PC-3 (cell line): Measurements from ENCODE around the gene TEAD4. TPM values are rescaled to one million over a fixed set of nuclear protein-coding genes. Genes with fewer than 3 reads are reported as not detected.

Experiments
- ATAC-seq: fragments of 200-7000 bp; cut with Tn5 transposase; 2 replicates; pipeline ENCODE4 v1.9.1; 2020; ENCODE audit warnings: mild to moderate bottlenecking, moderate library complexity
- BruUV-seq: library from RNA; stranded (reverse); fragments of 400-500 nt; replicated peaks from 2 replicates; lab custom pipeline; 2021; lab: Mats Ljungman, UMichigan
- CTCF ChIA-PET: fragments of 300-600 bp; sonication (Branson Sonifier 250); formaldehyde crosslinking; loops from one replicate; lab custom pipeline; 2022; ENCODE audit warnings: antibody characterized with exemption; lab: Charles Lee
- POLR2A ChIA-PET: fragments of 300-600 bp; sonication (Branson Sonifier 250); formaldehyde crosslinking; loops from one replicate; lab custom pipeline; 2022; ENCODE audit warnings: antibody characterized with exemption; ENCODE audit not compliant: unreplicated experiment; lab: Charles Lee
- DNase-seq: peaks from one replicate; pipeline ENCODE4 v3.0.0-alpha.2; 2015
- H2AFZ ChIP-seq: fragments of 300-600 bp; sonication (generic); 2 replicates; pipeline ENCODE4 v1.6.0; 2016; ENCODE audit warnings: antibody characterized with exemption, low read length
- H3F3A ChIP-seq: fragments of 300-600 bp; sonication (generic); one replicate; pipeline ENCODE4 v1.6.0; 2017; ENCODE audit warnings: antibody characterized with exemption, low read length, control low read depth, mild to moderate bottlenecking; ENCODE audit not compliant: unreplicated experiment
- H3K27ac ChIP-seq: fragments of 300-600 bp; sonication (generic); 2 replicates; pipeline ENCODE4 v1.5.1; 2016; ENCODE audit warnings: mild to moderate bottlenecking, low read length
- H3K27me3 ChIP-seq: fragments of 300-600 bp; sonication (generic); 2 replicates; pipeline ENCODE4 v1.6.1; 2016; ENCODE audit warnings: low read length, mixed read lengths
- H3K36me3 ChIP-seq: fragments of 300-600 bp; sonication (generic); 2 replicates; pipeline ENCODE4 v1.6.1; 2016; ENCODE audit warnings: low read depth, mixed run types, low read length, mixed read lengths
- H3K4me1 ChIP-seq: fragments of 300-600 bp; sonication (generic); 2 replicates; pipeline ENCODE4 v1.5.1; 2016; ENCODE audit warnings: low read length; ENCODE audit not compliant: insufficient read depth
- H3K4me2 ChIP-seq: fragments of 300-600 bp; sonication (generic); 2 replicates; pipeline ENCODE4 v1.6.0; 2016; ENCODE audit warnings: low read length
- H3K4me3 ChIP-seq: fragments of 300-600 bp; sonication (generic); 2 replicates; pipeline ENCODE4 v1.5.1; 2016; ENCODE audit warnings: mild to moderate bottlenecking, low read length, mixed read lengths
- H3K79me2 ChIP-seq: fragments of 300-600 bp; sonication (generic); 2 replicates; pipeline ENCODE4 v1.6.1; 2017; ENCODE audit warnings: low read length, mixed read lengths
- H3K9ac ChIP-seq: fragments of 300-600 bp; sonication (generic); 2 replicates; pipeline ENCODE4 v1.6.0; 2016; ENCODE audit warnings: mild to moderate bottlenecking, low read length
- H3K9me2 ChIP-seq: fragments of 300-600 bp; sonication (generic); replicated peaks from 2 replicates; pipeline ENCODE4 v1.6.1; 2016; ENCODE audit warnings: mixed run types, low read length, mixed read lengths
- H3K9me3 ChIP-seq: fragments of 300-600 bp; sonication (generic); 2 replicates; pipeline ENCODE4 v1.6.1; 2016; ENCODE audit warnings: low read length, mixed read lengths
- H4K20me1 ChIP-seq: fragments of 300-600 bp; sonication (generic); 2 replicates; pipeline ENCODE4 v1.6.1; 2016; ENCODE audit warnings: low read length, mixed read lengths
- EZH2 ChIP-seq: fragments of 300-600 bp; sonication (generic); IDR thresholded peaks from one replicate; pipeline ENCODE4 v1.6.1; 2017; ENCODE audit warnings: antibody characterized with exemption, mild to moderate bottlenecking, low read length; ENCODE audit not compliant: unreplicated experiment
- EZH2phosphoT487 ChIP-seq: fragments of 300-600 bp; sonication (generic); IDR thresholded peaks from 2 replicates; pipeline ENCODE4 v1.6.1; 2018; ENCODE audit warnings: mild to moderate bottlenecking, antibody characterized with exemption, low read length, borderline replicate concordance
- intact Hi-C: fragments of 100-400 bp; cut with micrococcal nuclease; formaldehyde crosslinking; loops from 2 replicates; pipeline ENCODE4 v1.9.0; 2023
- total RNA-seq: library from RNA; depleted of rRNA; stranded (reverse); fragments of >200 nt; gene quantifications from 2 replicates; pipeline ENCODE4 v1.2.3, GENCODE V29; 2014
- TF ChIP-seq, protein P1 (sequence below): fragments of 300-600 bp; sonication (generic); conservative IDR thresholded peaks from 2 replicates; pipeline ENCODE4 v1.5.1; 2017; ENCODE audit warnings: antibody characterized with exemption, low read depth, mild to moderate bottlenecking, low read length

TEAD4 gene
- total RNA-seq, 1 experiment from 2014 or later: 22.3 TPM

DNA sequence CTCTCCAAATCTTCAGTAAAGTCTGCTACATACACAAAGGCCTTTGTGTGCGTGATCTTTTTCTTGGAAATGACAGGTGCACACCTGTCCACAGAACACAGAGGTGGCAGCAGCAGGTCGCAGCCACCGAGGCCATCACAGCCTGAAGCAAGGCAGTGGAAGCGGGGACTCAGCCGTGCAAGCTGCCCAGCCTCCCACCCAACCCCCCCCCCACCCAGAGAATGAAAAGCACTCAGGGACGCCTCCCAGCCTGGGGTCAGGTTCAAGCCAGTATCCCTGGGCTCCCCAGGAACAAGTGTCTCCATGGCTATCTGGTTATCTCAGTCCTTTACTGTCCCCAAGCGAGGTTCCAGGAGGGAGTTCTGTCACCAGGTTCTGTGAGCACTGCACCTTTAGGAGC lies 86.8 kb downstream of the TEAD4 start:
- Histone ChIP-seq H3K27ac (no peak overlapping the region), H3K36me3 (no peaks in the 10 kb centered on the region), H3K4me3 (no peak overlapping the region), H3F3A (no peaks in the 10 kb centered on the region), H3K9me3 (no peaks in the 10 kb centered on the region), H2AFZ (no peak overlapping the region), H4K20me1 (no peaks in the 10 kb centered on the region), H3K79me2 (no peaks in the 10 kb centered on the region), H3K9me2 (no peaks in the 10 kb centered on the region), H3K4me2 (no peak overlapping the region), H3K4me1 (no peaks in the 10 kb centered on the region; the same call in 1 of the 2 replicates), H3K9ac (no peak overlapping the region), H3K27me3 (no peaks in the 10 kb centered on the region)
- ATAC-seq (no peak), DNase-seq (no peak)
- TF ChIP-seq, protein P1, sequence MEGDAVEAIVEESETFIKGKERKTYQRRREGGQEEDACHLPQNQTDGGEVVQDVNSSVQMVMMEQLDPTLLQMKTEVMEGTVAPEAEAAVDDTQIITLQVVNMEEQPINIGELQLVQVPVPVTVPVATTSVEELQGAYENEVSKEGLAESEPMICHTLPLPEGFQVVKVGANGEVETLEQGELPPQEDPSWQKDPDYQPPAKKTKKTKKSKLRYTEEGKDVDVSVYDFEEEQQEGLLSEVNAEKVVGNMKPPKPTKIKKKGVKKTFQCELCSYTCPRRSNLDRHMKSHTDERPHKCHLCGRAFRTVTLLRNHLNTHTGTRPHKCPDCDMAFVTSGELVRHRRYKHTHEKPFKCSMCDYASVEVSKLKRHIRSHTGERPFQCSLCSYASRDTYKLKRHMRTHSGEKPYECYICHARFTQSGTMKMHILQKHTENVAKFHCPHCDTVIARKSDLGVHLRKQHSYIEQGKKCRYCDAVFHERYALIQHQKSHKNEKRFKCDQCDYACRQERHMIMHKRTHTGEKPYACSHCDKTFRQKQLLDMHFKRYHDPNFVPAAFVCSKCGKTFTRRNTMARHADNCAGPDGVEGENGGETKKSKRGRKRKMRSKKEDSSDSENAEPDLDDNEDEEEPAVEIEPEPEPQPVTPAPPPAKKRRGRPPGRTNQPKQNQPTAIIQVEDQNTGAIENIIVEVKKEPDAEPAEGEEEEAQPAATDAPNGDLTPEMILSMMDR: no peak
- TF ChIP-seq EZH2phosphoT487: no peak
- TF ChIP-seq EZH2: no peak
- ChIA-PET POLR2A (no interaction called here), CTCF (no interaction called here)
- BruUV-seq: no TSS peak
- intact Hi-C loops: no loop called here

DNA sequence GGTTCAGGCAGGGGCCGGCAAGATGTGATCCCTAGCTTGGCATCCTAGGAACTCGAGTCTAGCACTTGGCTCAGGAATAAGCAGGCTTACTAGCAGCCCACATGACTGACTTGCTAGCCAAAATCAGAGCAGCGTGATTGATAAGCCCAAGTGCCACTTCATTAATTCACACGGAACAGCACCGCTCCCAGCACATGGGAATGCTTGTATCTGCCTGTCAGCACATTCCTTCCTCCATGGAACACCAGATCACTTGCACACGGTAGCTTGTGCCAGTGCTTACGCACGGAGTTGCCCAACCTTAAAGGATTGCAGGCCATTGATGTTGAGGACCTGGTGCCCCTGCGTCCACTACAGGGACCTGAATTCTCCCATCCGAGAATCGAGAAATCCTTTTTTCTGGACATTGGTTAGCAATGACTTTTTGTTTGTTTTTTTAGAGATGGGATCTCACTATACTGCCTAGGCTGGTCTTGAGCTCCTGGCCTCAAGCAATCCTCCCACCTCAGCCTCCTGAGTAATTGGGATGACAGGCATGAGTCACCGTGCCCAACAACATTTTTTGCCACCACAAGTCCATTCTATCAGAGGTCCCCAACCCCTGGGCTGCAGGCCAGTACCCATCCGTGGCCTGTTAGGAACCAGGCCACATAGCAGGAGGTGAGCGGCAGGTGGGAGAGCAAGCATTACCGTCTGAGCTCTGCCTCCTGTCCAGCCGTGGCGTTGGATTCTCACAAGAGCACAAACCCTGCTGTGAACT lies 87.4 kb downstream of the TEAD4 start:
- Histone ChIP-seq H3K9me2 (no peaks in the 10 kb centered on the region), H3K4me2 (no peak overlapping the region), H3K9me3 (no peaks in the 10 kb centered on the region), H3K9ac (no peak overlapping the region), H3F3A (no peaks in the 10 kb centered on the region), H3K27ac (no peak overlapping the region), H3K4me3 (no peak overlapping the region), H3K79me2 (no peaks in the 10 kb centered on the region), H2AFZ (no peak overlapping the region), H4K20me1 (no peaks in the 10 kb centered on the region), H3K36me3 (no peaks in the 10 kb centered on the region), H3K27me3 (no peaks in the 10 kb centered on the region), H3K4me1 (no peaks in the 10 kb centered on the region; the same call in 1 of the 2 replicates)
- CTCF ChIA-PET: no interaction called here
- ATAC-seq (0 out of 2 replicates have a peak, but pooled peaks have one; percentile 15), DNase-seq (peak; percentile 38)
- POLR2A ChIA-PET: no interaction called here
- intact Hi-C loops: no loop called here
- TF ChIP-seq EZH2phosphoT487 (no peak), EZH2 (no peak)
- TF ChIP-seq, protein P1: no peak
- no TSS peak for BruUV-seq

DNA sequence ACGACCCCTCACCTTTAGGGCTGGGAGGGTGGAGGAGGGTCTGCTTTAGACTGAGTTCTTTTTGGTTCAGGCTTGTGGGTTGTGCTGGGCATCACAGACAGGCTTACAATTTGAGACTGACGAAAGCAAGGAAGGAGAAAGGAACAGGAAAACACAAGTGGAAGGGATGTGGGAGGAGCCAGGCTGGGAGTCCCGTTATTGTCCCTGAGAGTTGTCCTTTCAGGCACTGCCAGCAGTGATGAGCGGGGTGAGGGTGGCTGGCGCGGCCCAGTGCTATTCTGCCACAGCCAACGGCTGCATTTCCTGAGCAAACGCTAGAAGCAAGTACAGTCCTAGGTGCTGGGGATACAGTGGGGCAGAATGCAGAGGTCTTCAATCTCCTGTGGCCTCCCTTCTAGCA lies 88.8 kb downstream of the TEAD4 start:
- Histone ChIP-seq H3F3A (no peaks in the 10 kb centered on the region), H3K27ac (no peak overlapping the region), H3K4me3 (no peak overlapping the region), H3K36me3 (no peaks in the 10 kb centered on the region), H2AFZ (no peak overlapping the region), H3K4me2 (no peak overlapping the region), H3K79me2 (no peaks in the 10 kb centered on the region), H3K9me3 (no peaks in the 10 kb centered on the region), H3K9me2 (no peaks in the 10 kb centered on the region), H3K4me1 (no peaks in the 10 kb centered on the region; the same call in 1 of the 2 replicates), H3K9ac (no peak overlapping the region), H4K20me1 (no peaks in the 10 kb centered on the region), H3K27me3 (no peaks in the 10 kb centered on the region)
- ATAC-seq: peak; percentile 40; the same call in 1 of the 2 replicates
- intact Hi-C loops: no loop called here
- no peak for DNase-seq
- POLR2A ChIA-PET: no interaction called here
- CTCF ChIA-PET: no interaction called here
- TF ChIP-seq EZH2: no peak
- no peak for TF ChIP-seq EZH2phosphoT487
- TF ChIP-seq, protein P1: no peak
- no TSS peak for BruUV-seq
